Measurements from ENCODE around the gene PNLIPRP1.

The PNLIPRP1 gene

DNA sequence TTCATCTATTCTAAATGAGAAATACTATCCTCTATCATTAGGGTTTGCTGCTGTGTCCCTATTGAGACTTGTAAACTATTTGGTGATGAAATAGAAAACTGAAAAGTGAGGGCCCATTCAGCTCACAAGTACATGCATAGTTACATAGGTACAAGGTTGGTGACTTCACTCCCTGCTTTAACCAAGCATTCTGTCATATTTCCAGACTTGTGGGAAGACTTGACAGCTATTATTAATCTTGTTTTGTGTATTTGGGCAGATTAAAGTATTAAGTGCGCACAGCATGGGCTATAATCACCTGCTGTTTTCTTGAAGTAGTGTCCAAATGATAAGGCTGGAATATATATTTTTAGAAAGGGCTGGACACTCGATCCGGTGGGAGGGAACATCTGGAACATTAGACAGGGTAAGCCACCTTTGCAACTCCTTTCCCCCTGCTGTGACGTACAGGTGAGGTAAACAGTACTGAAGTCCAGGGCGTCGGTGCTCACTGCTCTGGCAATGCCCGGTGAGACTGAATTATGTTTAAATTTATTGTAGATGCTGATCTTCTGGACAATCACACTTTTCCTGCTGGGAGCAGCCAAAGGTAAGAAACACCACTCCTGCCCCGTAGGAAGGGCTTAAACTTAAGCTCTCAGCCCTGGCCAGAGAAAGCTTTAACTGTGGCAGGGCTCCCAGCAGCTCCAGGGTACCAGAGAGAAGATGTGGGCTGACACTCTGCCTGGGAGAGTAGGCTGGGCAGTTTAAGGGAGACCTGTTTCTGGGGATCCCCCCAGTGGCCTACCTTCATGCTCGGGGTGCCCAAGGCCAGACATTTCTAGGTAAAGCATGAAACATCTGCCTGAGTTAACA is at the start of gene PNLIPRP1:
TSS of gene PNLIPRP1 (plus strand) at position 370 of the 855 bp plus-strand sequence. CDS start at position 541, 171 bp downstream.
- DNase-seq = no peak

DNA sequence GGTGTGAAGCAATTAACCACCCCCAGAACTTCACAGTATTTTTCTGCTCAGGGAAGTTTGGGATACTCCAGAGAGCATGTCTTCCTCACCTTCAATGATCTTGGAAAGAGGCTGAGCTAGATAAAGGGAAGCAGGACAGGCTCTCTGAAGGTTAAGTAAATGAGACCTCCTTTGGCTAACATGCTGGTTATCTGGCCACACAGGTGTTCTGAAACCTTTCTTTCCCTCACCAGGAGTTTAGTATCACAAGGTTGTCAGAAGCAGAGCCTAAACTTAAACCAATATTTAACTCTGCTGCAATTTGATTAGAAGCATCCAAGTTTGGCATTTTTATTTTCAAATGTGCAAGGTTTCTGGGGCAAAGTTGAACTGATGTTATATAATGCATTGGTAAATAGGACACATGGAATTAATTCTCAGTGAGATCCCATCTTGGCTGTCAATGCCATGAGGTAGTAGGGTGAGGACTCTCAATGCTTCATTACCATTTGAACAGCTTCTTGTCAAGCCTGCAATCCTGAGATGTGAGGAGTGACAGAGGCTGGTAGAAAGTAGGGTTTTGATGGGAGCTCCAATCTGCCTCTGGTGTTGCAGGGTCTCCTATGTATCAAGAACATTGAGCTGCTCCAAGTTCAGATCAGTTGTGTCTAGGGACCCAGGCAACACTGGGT is 48.6 kb upstream of the PNLIPRP1 start:
- no peak for DNase-seq

DNA sequence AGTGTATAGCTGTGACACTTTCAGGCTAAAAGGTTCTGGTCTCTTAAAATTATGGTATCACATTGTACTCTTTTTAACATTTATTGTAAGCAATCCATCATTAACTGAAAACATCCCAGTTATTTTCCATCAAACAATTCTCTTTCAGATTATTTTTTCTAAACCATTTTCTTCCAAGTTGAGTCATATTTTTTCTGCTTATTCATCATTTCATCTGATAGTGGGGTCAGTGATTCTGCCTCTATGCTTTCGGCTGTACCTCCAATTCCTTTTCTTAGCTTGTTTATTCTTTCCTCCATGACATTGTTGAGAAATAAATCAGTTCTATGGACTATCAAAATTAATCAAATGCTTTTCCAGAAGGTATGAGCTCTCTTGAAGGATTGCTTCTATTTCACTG is 45.6 kb upstream of the PNLIPRP1 start:
- no peak for DNase-seq

DNA sequence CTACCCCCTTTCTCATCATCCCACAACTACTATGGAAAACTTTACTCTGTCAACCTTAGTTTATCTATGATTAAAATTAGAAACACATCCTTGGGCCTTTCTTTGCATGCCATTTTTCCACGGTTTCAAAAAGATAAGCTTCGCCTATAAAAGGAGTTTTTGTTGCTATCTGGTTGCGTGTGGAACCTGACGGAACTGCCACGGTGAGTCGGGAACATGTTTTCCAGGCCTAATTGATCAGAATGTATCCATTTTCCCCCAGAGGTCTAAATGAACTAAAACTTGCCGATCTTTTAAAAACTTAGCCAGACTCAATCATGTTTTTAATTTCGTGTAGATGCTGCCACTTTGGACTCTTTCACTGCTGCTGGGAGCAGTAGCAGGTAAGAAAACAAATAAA is 45.0 kb upstream of the PNLIPRP1 start, which contains the start of gene PNLIP:
TSS of gene PNLIP (plus strand) at position 176 of the 400 bp plus-strand sequence. CDS start at position 338, 162 bp downstream.
- DNase-seq = no peak

DNA sequence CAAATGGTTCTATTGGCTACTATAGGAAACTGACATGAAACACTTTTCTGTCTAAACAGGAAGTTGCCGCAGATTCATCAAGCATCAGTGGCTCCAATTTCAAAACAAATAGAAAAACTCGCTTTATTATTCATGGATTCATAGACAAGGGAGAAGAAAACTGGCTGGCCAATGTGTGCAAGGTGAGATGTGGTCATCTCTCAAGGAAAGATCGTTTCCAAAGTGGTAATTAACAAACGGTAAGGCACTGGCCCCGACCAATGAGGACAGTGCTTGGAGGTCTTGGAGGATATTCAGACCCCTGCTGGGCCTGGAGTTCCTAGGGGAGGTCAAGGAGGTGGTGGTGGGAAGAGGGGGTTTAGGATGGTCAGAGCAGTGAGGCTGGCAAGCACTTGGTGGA is 42.5 kb upstream of the PNLIPRP1 start:
- no peak for DNase-seq

DNA sequence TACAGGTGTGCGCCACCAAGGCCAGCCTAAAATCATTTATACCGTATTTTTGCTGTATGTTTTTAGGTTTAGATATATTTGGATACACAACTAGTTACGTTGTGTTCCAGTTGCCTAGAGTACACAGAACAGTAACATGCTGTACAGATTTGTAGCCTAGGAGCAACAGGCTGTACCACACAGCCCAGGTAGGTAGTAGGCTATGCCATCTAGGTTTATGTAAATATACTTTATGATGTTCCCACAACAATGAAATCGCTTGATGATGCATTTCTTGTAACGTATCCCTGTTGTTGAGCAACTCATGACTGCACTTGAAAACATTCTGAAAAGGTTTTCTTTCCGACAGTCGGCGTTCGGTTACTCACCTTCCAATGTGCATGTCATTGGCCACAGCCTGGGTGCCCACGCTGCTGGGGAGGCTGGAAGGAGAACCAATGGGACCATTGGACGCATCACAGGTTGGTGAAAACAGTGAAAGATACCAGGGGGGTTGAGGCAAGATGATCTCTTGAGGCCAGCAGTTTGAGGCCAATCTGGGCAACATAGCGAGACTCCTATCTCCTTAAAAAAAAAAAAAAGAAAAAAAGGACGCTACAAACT is 37.3 kb upstream of the PNLIPRP1 start:
- DNase-seq = no peak

DNA sequence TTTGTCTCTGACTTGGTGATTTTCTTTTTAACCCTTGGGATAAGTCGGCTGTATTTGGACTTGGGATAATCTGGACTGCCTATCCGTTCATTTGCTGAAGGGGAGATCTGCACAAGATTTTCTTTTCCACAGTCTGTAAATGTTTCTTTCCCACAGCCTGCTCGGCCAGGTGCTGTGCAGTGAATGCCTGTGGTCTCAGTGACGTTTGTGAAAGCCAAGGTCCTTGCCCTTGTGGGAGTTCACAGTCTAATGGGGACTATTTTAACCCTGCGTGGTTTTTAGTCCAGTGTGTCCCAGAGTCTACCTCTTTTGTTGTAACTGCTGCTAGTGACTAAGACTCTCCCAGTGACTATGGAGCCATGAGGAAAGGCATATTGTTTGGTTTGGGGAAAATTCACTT is 36.1 kb upstream of the PNLIPRP1 start:
- no peak for DNase-seq

DNA sequence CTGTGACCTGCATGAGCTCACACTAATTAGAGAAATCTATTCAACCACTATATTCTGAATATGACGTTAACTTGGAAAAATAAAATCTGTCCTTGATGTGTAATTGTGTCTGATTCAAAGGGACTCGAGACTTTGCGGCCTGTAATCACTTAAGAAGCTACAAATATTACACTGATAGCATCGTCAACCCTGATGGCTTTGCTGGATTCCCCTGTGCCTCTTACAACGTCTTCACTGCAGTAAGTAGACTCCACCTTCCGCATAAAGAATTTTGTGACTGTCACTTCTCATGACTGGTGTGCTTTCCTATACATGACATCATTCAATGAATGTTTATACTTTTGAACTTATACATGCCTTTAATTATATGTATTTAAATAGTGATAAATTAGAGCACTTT is 34.9 kb upstream of the PNLIPRP1 start:
- DNase-seq = no peak

DNA sequence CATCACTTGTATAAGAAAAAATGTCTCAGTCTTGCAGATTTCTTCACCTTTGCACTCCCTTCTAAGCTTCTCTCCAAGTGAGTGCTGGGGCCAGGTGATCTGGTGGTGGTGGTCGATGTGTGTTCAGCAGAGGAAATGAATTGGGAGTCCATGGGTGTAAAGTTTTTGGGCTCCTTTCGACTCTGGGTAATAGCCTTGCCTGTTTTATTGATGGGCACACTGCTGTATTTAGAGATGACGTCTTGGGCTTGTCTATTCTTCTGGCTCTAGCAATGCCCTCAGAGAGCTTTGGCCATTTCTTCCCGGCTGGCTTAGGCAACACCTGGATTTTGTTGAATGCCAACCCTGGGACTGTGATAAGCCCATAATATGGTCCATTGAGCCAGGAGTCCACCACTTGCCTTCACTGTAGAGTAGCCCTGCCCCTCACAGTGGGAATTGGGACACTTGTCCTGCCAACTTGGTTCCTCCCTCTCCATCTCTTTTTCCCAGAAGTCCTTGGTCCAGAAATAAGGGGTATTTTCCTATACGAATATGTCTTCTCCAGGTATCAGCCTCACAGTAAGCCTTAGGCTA is 33.4 kb upstream of the PNLIPRP1 start:
- no peak for DNase-seq

DNA sequence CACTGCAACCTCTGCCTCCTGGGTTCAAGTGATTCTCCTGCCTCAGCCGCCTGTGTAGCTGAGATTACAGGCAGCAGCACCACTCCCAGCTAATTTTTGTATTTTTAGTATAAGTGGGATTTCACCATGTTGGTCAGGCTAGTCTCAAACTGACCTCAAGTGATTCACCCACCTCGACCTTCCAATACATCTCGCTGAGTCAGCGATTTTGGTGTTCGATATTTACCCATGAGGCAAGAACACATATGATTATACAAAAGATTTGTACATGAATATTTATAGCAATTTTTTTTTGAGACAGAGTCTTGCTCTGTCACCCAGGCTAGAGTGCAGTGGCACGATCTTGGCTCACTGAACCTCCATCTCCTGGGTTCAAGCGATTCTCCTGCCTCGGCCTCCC is 25.2 kb upstream of the PNLIPRP1 start:
- no peak for DNase-seq

DNA sequence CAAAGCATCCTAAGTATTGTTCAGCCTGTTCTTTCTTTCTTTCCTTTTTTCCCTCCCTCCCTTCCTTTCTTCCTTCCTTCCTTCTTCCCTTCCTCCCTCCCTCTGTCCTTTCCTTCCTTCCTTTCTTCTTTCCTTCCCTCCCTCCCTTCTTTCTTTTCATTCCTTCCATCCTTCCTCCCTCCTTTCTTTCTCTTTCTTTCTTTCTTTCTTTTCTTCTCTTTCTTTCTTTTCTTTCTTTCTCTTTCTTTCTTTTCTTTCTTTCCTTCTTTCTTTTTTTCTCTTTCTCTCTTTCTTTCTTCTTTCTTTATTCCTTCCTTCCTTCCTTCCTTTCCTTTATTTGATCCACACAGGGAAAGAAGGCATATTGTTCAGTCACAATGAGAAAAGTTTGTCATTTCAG is 23.8 kb upstream of the PNLIPRP1 start:
- no peak for DNase-seq

DNA sequence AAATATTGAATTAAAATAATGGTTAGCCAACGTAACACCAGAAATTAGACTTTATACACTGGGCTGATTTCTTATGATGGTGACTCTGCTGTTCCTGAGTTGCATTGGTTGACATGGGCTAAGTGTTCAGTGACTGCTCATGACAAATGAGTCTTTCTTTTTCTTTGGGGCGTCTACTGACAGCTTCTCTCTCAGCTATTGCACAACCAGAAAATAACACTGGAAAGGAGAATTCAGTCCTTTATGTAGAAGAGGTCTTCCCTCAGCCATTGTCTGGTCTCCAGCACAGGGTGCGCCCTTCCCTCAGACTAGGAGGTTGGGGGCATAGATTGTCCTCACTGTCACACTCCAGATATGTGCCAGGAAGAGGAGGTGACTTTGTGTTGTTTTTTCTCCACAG is 23.4 kb upstream of the PNLIPRP1 start:
- no peak for DNase-seq

DNA sequence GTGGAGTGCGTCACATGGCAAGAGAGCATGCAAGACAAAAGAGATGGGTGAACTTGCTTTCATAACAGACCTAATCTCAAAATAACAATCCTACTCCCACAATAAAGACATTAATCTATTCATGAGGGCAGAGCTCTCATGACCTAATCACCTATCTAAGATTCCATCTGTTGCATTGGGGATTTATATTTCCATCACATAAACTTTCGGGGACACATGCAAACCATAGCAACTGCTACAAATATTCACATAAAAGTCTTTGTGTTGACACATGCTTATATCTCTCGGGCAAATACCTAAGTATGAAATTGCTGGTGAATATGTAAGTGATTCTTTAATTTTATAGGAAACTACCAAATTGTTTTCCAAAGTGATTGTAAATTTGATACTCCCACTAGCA is 16.0 kb upstream of the PNLIPRP1 start:
- DNase-seq = no peak

DNA sequence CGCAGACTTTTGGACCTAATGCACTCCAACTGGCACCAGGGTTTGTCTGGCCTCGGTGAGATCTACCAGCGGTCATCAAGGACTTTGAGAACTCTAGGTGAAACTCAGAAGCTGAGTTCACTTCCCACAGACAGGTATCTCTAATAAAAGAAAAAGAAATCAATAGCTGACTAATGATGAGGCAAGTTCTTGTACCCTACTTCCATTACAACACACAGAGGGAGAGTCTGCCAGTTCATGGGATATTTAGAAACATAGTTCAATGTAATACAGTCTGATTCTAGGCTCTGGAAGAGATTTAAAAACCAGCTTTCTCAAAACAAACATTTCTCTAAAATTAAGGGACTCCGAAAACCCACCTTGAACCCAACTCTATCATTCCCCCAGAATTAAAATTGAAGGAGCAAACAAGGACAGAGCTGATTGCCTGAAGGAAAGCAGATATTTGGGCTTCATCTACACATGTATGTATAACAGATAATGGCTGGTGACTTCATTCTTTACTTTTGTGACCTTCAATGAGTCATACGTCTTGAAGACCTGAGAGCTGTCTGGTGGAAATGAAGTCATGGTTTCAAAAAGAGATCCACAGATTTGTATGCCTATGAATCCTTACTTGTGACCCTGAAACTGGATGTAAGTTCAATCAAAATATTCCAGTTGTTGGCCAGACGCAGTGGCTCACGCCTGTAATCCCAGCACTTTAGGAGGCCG is 2.7 kb upstream of the PNLIPRP1 start:
- no peak for DNase-seq

DNA sequence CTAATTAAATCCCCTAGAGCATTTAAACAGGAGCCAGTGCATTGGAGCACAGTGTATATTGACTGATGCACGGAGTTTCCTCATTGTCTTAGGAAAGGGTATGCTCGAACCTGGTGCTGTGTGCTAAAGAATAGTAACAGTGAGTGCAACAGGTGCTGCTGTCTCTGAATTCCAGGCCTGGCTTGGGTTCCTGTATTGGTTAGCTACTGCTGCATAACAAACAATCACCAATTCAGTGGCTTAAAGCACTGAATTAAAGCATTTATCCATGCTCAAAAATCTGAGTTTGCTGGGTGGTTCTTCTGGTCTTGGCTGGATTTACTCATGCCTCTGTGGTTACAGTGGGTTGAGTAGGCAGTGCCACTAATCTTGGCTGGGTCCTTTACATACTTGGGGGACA is 1.8 kb upstream of the PNLIPRP1 start:
- DNase-seq = no peak

DNA sequence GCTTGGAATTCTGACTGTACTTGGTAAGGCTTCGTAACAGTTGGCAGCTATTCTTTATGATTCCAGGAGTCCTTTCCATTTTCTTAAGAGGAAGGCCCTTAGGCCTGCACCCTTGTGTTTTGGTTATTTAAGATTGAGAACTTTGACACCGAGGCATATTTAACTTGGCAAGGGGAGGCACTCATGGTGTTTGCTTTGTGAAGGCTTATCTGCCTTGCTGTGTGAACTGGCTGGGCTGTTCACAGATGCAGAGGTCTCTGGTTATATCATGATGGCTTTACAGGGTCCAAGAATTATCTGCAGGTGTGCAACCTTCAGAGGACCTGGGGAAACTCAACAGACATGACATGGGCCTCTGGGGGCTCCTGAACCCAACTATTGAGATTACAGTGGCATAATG is 833 bp upstream of the PNLIPRP1 start:
- DNase-seq = no peak

DNA sequence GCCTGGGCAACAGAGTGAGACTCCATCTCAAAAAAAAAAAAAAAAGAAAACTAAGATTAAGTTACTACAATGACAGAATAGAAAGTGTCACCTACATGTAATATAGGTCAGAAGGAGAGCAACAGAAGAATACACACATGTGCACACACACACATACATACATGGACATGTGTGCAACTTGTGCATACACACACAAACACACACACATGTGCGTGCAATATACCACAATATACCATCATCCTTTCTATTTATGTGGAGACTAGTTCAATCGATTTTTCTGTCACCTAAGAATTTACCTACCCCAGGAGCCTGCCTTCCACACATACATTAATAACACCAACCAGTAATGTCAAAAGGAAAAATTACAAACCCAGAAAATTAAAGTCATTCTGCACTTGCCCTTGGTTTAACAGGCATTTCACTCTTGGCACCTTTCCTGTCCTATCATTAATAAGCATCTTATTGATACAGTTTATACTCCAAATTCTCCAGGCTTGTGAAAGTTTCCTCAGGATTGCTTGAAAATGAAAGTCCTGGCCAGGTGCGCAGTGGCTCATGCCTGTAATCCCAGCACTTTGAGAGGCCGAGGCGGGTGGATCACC is 2.5 kb downstream of the PNLIPRP1 start:
- DNase-seq = no peak

DNA sequence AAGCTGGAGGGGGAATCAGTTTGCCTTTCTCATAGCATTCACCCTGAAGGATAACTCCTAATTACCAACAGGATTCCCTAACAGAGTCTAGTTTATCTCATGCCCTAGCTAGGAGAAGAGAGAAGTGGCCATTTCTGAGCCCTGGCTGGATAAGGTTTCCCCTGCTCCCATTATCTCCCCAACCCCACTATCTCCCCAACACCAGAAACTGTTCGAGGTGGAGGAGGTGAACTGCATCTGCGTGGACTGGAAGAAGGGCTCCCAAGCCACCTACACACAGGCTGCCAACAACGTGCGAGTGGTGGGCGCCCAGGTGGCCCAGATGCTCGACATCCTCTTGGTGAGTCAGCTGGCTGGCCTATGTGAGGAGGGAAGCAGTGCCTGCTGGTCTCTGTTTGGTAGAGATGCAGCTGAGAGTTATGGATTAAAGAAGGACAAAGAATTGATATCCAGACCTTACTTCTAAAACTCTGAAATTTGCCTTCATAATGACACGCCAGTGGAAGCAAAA is 3.8 kb downstream of the PNLIPRP1 start:
- no peak for DNase-seq

DNA sequence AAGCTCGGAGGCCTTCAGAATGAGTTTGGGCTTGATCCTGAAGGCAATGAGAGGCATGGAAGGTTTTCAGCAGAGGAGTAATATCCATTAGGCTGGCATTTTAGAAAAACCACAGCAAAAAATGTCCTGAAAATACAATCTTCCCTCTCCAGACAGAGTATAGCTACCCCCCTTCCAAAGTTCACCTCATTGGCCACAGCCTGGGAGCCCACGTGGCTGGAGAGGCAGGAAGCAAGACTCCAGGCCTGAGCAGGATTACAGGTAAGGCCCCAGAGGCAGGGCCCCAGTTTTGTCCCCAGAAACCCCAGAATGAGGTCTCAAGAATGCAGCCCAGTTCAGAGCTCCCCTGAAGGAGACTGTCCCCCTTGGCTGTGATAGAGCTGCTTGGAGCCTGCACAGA is 5.3 kb downstream of the PNLIPRP1 start:
- DNase-seq = no peak

DNA sequence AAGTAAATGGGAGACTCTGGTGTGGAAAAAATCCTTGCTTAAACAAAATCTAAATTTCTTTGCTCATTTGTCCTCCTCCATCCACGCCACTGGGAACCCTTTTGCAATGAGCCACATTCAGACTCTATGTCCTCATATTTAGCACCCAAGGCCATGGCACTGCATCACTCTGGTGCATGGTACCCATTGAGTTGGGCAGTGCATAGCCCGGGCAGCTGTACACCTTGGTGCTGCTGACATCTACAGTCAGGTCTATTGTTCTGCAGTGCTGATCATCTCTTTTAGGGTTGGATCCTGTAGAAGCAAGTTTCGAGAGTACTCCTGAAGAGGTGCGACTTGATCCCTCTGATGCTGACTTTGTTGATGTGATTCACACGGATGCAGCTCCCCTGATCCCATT is 6.8 kb downstream of the PNLIPRP1 start:
- DNase-seq = no peak

DNA sequence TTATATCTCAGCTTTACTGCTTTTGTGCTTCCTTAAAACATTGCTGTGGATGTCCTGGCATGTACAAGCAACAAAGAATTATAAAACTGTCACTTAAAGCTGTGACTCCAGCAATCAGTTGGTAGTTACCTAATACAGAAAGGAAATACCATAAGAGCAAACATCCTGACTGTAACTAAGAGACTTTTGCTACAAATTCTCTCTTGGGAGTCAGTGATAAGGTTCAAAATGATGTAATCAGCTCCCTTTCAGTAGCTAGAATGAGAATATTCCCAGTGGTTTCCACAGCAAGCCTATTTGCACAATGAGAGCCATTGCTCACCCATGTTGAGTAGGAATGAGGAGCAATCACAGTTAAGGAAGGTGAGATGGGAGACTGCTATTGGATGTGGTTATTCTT is 7.6 kb downstream of the PNLIPRP1 start:
- no peak for DNase-seq

DNA sequence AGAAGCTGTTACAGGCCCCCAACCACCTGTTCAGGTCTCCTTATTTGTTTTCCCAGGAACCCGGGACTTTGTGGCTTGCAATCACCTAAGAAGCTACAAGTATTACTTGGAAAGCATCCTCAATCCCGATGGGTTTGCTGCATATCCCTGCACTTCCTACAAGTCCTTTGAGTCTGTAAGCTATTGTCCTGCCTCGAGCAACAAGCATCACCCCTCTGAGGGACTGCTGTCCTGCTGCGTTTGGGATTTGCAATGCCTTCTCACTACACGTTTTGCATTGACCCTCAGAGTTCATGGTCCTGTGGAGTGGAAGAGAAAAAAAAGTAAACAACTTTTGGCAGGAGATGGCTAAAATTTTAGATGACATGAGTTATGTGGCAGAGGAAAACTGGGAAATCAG is 9.2 kb downstream of the PNLIPRP1 start:
- DNase-seq = no peak

Measured in CD4-positive, alpha-beta T cell treated with Interleukin-21 for 1 hour (primary cell).